ENCODE data around the gene ALK.
A peak's percentile ranks its signal among the peaks of the same experiment; 100 is the strongest.

Gene ALK

DNA sequence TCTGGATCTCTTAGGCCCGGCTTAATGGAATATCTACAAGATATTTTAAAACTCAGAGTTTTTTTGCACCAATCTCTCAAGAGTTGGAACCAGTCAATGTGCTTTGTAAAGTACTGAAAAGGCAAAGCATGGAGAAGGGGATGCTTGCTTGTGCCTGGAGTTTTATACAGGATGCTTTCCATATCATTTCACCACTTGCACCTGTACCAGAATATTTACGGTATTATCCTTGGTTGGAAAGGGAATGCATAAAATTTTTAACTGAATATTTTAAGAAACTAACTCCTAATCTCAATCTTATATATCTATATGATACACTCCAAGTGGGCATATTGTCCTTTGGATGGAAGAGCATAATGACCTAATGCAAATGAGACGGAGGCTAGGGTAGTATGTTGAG lies 487.5 kb downstream of the ALK start:
- no peak for DNase-seq

- no peak for DNase-seq
Observed at GRCh38 chr2:29433128-29433527, 488.3 kb downstream of the ALK start.

DNA sequence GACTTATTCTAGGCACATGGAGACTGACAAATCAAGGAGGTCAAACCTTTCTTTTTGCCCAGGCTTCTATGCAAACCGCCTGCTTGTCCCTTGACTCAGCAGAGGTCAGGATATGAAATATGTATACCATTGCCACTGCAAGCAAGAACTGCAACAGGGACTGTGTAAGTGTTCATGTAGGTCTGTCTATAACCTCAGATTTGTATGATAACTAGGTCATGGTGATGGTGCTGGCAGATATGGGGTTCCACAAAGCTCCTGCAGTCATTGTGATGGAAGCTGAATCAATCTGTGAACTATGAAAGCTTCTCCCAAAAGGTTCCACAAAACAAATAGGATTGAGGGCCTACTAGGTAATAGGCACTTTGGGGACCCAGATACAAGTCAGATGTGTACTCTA lies 489.9 kb downstream of the ALK start:
- no peak for DNase-seq

DNA sequence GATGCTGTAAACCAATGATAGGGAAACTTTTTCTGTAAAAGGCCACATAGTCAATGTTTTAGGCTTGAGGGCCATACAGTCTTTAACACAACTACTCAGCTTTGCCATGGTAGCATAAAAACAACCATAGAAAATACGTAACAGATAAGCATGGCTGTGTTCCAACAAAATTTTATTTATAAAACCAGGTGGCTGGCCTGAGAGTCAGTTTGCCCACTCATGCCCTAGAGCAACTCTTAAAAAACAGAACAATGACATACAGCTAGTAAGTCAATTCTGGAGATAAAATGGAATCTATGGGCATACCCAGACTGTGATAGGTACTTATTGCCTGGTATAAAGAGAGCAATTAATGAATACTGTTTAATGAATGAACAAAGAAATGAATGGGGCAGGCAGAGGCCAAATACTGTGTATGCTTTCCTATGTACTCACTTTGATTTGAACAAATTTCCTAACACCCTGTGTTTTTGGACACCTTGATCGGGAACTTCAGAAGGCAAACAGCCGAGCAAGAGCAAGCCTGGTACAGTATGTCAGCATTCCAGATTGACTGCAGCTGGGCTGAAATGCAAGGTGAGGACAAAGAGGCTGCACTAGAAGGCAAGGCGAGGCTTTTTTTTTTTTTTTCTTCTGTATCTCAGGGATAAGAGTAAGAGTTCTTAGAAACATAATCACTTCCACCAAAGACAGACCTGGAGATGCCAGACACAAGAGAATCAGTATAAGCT lies 490.8 kb downstream of the ALK start:
- peak; percentile 12 for DNase-seq

- DNase-seq = no peak
Observed at GRCh38 chr2:29426354-29426753, 495.0 kb downstream of the ALK start.

- no peak for DNase-seq
Observed at GRCh38 chr2:29425866-29426265, 495.5 kb downstream of the ALK start.

- no peak for DNase-seq
Observed at GRCh38 chr2:29423061-29423666, 498.2 kb downstream of the ALK start.

GRCh38 chr2:29420999-29421782 lies 500.2 kb downstream of the ALK start:
- no peak for DNase-seq

- DNase-seq = no peak
Observed at GRCh38 chr2:29420464-29420863, 500.9 kb downstream of the ALK start.

DNA sequence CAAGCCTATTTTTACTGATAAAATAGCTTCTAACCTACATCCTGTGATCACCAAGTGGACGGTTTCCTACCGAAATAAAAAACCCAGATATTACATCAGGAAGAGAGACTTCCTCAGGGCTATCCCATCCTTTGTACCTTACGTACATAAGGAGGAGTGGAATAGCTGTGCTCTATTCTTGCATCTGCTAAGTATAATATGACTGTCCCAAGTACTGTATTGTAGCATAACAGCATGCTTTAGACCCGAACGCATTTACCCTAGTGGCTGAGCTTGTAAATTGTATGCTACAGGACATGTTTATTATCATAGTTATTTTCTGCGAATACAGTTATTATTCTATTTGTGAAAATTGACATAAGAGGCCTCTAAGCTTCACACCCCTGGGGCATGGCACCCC lies 503.8 kb downstream of the ALK start:
- no peak for DNase-seq

- DNase-seq = no peak
Observed at GRCh38 chr2:29412197-29412925, 509.0 kb downstream of the ALK start.

- no peak for DNase-seq
Observed at GRCh38 chr2:29405707-29406106, 515.7 kb downstream of the ALK start.

- DNase-seq = no peak
Observed at GRCh38 chr2:29405266-29405665, 516.1 kb downstream of the ALK start.

- no peak for DNase-seq
Observed at GRCh38 chr2:29401994-29402393, 519.4 kb downstream of the ALK start.

DNA sequence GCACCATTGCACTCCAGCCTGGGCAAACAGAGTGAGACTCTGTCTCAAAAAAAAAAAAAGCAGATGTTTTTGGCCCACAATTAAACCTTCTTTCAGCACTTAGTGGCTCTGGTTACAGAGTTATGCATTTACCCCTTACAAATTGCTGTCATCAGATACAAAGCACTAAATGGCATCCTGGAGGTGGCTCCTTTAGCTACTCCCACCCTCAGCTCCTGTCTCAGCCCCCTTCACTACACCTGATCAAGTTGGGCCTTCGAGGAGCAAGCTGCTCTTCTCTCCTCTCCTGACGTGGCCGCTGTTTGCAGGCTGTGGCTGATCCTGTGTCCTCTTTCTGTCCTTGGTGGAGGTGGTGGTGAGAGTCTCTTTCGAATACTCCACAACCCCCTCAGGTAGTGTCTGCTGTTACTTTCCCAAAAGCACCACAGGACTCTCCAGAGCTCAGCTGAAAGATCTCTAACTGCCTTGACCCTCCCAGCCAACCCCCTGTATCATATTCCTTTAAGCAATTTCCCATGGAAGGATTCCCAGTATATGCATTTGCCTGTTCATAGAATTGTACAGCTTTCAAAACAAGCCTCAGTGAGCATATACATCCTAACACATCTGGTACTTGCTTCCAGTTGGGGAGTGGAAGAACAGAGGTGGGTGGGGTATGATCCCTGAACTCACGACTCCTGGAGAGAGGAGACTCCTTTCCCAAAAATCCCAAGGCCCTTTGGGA lies 520.3 kb downstream of the ALK start:
- DNase-seq = no peak

DNA sequence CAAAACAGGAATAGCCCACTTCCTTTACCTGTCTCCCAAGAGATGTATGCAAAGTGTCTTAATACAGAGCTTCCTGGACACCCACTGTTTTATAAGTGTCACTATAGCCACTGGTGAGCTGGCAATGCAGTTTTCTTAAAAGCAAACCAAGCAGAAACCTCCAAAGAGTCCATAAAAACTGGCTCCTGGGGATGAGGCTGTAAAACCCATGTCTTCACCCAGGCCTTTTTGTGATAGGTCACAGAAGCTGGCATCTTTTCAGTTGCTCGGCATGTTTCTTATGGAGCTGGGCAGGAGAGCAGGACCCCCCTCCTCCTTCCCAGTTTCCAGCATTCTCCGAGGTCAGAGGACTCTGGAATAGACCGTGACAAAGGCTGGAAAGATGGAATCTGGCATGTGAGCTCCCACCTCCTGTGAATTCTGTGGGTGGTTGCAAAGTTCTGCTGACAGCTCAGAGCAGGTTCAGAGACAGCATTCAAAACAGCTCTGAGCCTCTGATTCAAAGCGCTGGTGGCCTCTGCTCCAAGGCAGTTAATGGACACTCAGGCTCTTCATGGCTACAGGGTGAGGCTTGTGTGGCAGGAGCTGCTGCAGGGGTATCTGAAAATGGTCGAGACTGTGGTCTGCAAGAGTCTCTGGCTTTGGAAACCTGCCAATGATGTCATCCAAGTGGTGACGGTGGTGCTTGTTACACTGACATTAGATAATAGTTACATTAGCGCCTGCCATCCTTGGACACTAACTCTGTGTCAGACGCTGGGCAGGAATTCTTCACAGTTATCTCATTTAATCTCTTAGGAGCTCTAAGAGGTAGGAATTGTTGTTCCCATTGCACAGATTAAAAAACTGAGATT lies 522.8 kb downstream of the ALK start:
- no peak for DNase-seq

- DNase-seq = no peak
Observed at GRCh38 chr2:29397713-29398112, 523.7 kb downstream of the ALK start.

DNA sequence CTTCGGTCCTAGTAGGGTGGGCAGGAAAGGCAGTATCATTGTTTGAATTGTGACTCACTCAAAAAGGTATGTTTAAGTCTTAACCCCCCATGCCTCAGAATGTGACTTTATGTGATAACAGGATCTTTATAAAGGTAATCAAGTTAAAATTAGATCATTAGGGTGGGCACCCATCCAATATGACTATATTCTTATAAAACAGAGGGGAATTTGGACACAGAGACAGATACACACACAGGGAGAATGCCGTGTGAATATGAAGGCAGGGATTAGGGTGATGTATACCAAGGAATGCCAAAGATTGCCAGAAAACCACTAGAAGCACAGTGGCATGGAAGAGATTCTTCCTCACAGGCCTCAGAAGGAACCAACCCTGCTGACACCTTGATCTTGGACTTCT lies 524.3 kb downstream of the ALK start:
- DNase-seq = no peak

GRCh38 chr2:29394981-29395350 lies 526.4 kb downstream of the ALK start:
- no peak for DNase-seq

- no peak for DNase-seq
Observed at GRCh38 chr2:29394311-29394980, 526.9 kb downstream of the ALK start.

DNA sequence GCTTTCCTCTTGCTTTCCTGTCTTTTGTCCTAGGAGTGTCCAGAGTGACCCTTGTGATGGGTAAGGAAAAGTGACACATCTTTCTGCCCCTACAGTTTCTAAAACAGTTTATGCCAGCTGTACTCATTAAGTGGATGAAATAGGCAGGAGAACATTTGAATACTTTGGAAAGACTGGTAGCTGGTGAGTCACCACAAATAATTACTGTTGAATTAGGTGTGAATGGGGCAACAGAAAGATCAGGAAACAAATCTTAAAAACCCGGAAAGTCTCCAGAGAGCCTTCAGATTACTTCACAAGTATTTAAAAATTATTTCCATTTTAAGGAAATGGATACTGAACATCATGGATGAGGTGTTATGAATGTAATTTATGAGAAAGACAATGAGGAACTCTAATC lies 527.7 kb downstream of the ALK start:
- no peak for DNase-seq

All from NCI-H1092 (cell line).